Anterior cingulate cortex (tissue), 58 donors: ENCODE results near the gene PTPN14.
"Not testable (repeated sequence)": the region's sequence is repeated elsewhere in the genome, so short reads cannot be mapped to it uniquely, and the experiment has no call there.

Source experiments
- DNase-seq, 58 donors: peaks; one replicate each; lab custom pipeline; 2025; lab: John Stamatoyannopoulos, UW

Gene PTPN14

DNA sequence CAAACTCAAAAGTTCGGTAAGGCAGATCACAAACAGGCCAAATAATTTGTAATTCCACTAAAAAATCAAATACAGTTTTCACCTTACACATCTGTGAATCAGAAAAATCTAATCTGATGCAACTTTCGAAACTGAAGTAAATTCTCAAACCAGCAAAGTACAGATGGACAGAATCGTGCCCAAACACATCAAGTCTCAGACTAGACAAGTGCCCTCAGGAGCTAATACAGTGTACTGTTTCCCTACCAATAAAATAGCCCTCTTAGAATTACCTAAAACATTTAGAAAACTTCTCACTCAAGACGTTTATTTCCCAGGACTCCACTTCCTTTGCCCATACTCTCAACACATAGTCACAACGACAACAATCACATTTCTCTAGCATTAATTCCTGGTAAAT lies 136.3 kb downstream of the PTPN14 start:
- no peak for DNase-seq

GRCh38 chr1:214414691-214415090 lies 136.7 kb downstream of the PTPN14 start:
- no peak for DNase-seq

DNA sequence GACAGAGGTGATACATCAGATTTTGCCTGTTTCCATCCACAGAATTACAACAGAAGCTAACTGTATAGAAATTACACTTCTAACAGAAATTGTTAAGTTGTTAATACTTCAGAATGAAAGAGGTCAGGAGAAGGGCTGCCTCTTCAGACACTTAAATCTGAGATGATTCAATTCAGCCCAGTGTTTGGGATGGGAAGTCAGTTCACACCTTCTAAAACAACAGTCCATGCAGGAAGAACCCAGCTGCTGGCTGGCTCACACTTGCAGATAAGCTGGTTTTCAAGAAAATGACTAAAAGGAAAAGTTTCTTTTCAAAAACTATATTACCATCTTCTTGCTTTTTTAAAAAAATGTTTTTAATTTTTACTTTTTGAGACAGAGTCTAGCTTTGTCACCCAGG lies 138.1 kb downstream of the PTPN14 start:
- no peak for DNase-seq

GRCh38 chr1:214404571-214405213 lies 146.7 kb downstream of the PTPN14 start:
- DNase-seq, result no peak

DNA sequence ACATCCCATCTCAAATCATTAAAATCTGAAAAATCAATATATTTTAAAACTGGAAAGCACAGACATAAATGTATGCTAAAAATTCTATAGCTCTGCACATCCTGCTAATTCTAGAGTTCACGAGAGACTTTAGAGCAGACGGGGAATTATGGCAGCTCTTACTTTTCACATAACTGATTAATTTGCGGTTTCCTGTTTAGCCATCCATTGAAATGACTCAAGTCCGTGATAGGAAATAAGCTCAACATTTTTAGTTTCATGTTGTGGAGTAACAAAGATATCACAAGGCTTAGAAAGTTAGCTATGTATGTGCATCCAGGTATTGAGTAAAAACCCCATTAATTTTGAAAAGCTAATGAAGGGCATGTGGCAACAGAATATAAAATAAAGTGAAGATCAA lies 147.2 kb downstream of the PTPN14 start:
- no peak for DNase-seq

DNA sequence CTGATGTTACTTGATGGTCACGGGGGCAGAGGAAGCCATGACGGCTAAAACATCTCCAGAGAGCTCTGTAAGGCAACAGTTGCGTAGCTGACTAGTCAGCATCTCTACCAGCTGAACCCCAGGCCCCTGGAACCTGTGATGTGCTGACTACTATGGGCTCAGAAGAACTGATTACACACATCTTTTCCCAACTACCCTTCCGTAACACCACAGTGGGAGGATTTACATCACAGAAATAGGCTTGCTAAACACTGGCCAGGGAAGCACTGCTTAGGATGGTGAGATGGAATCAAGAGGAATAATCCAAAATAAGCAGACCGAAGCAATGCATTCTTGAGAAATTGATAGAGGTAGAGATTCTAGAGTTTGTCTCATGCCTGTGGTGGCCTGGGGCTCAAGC lies 148.0 kb downstream of the PTPN14 start:
- DNase-seq, result no peak

GRCh38 chr1:214402613-214403083 lies 148.8 kb downstream of the PTPN14 start:
- no peak for DNase-seq

GRCh38 chr1:214401666-214402065 lies 149.7 kb downstream of the PTPN14 start:
- no peak for DNase-seq

DNA sequence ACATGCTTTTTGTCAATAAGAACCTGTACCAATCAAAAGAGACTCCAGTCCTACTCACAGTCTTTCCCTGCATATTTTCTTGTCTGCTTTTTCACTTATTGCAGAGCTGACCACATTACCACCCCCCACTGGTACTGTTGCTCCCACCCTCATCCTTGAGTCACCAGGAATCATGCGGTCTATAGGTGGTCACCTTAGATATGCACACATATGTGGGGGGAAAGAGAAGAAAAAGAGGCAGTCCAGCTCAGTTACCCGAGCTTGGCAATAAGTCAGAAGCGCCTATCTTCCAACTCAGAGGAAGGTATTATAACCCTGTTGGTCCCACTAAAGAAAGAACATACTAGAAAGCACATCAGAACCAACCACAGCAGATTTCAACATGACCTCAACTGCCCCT lies 151.3 kb downstream of the PTPN14 start:
- DNase-seq, result no peak

- no peak for DNase-seq
Observed at GRCh38 chr1:214398490-214398889, 152.9 kb downstream of the PTPN14 start.

GRCh38 chr1:214397497-214397896 lies 153.9 kb downstream of the PTPN14 start:
- no peak for DNase-seq

- no peak for DNase-seq
Observed at GRCh38 chr1:214396330-214396729, 155.1 kb downstream of the PTPN14 start.

- DNase-seq, result not testable (repeated sequence)
Observed at GRCh38 chr1:214394569-214394968, 156.8 kb downstream of the PTPN14 start.

DNA sequence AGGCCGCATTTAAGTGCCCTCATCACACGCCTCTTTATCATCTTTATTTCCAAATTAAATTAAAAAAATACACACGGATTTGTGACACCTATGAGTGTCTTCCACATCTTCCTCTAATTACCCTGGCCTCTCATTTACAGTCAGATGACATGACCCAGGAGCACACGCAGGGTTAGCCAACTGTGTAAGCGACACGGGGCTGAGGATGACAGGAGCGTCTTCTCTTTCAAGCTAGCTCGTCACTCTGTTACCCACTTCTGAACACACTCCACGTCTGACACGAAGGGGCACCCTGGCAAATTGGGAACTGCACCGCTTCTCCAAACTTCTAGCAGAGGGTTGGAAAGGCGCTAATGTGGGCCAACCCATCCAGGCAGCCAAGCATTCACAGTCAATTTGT lies 158.3 kb downstream of the PTPN14 start:
- DNase-seq, result no peak

GRCh38 chr1:214391873-214392645 lies 159.3 kb downstream of the PTPN14 start:
- no peak for DNase-seq

GRCh38 chr1:214389734-214390133 lies 161.7 kb downstream of the PTPN14 start:
- no peak for DNase-seq

- no peak for DNase-seq
Observed at GRCh38 chr1:214386747-214387146, 164.7 kb downstream of the PTPN14 start.

DNA sequence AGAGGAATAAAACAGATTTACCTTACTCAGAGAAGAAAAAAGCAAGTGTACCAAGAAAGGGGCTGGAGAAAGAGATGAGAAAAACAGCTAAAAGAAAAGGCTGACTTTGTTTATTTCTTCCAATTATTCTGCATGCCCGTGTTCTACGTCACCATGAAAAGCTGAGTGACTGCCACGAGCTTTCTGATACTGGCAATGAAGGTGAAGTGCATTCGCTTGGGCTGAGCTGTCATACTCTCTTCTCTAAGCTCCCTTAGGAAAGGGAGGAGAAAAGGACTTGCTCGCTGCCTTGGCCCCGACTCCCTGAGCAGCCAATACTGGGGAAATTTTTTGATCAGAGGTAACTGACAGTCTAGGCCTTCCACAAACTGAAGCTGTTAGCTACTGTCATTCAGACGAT lies 165.1 kb downstream of the PTPN14 start:
- DNase-seq, result peak in 1 of 58 donors; percentile 9

DNA sequence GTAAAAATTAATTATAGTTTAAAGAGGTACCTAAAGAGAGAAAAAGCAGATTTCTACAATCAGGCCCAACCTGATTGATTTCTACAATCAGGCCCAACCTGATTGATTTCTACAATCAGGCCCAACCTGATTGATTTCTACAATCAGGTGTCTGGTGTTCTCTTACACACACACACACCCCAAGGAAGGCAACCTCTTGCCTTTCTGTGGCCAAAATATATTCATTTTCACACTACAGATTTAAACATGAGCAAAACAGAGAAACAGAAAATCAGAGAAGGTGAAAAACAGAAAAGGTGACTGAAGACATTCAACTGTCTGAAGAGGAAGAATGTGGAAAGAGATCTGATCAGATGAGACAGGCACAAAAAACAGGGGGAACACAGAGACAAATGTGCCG lies 166.0 kb downstream of the PTPN14 start:
- DNase-seq, result no peak

DNA sequence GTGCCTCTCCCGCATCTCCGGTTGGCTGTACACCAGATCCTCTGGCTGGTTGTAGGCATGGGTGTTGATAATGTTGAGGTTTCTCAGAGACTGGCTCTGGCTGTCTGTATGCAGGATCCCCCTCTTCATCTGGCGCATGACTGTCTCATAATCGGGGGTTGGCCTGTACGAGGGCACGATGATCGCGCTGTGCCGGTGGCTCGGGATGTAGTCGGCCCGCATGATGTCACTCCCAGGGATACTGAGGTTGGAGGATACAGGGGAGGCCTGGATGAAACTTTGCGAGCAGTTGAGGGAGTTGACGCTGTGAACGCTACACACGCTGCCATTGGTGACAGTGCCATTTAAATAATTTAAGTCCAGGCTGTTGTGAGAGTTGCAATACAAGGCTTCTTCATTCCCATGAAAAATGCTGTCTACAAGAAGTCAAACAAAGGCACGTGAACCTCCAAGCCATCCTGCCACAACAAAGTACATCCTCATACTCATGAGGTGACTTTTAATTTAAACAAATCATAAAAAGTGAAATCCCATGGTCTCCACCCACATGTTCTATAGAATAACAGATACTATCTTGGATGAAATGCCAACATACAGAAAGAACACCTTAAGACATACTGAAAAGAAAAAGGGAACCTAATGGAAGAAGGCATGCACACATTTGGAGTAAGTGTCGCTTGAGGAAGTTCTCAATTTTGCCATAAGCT lies 166.9 kb downstream of the PTPN14 start:
- DNase-seq, result no peak
